ENCODE data around the gene LRRIQ1. TPM values are rescaled to one million over a fixed set of nuclear protein-coding genes. Genes with fewer than 3 reads are reported as not detected.
A peak's percentile ranks its signal among the peaks of the same experiment; 100 is the strongest.

Gene LRRIQ1
- total RNA-seq, 1 donor: 1.5 TPM

- TF ChIP-seq CTCF (IDR thresholded peaks at IDR 0.05; ENCODE audit: insufficient read depth, low read length): no peak
- DNase-seq (ENCODE audit: low read depth): no peak
- H3K4me3 ChIP-seq (ENCODE audit: low read depth, low read length): no peak overlapping the region
These were observed 121.0 kb downstream of the LRRIQ1 start for GRCh38 chr12:85157035-85157603.

- TF ChIP-seq CTCF (IDR thresholded peaks at IDR 0.05; ENCODE audit: insufficient read depth, low read length): no peak
- DNase-seq (ENCODE audit: low read depth): no peak
- no peak overlapping the region for H3K4me3 ChIP-seq (ENCODE audit: low read depth, low read length)
These were observed 127.7 kb downstream of the LRRIQ1 start for GRCh38 chr12:85163752-85164321.

- H3K4me3 ChIP-seq (ENCODE audit: low read depth, low read length): no peak overlapping the region
- peak; percentile 76 for DNase-seq (ENCODE audit: low read depth)
- TF ChIP-seq CTCF (IDR thresholded peaks at IDR 0.05; ENCODE audit: insufficient read depth, low read length): no peak
These were observed 143.6 kb downstream of the LRRIQ1 start for GRCh38 chr12:85179680-85180270.

- peak; percentile 16 for DNase-seq (ENCODE audit: low read depth)
- no peak overlapping the region for H3K4me3 ChIP-seq (ENCODE audit: low read depth, low read length)
- TF ChIP-seq CTCF (IDR thresholded peaks at IDR 0.05; ENCODE audit: insufficient read depth, low read length): no peak
These were observed 146.5 kb downstream of the LRRIQ1 start for GRCh38 chr12:85182699-85183098.

GRCh38 chr12:85183855-85184254, 147.7 kb downstream of the LRRIQ1 start:
- no peak for DNase-seq (ENCODE audit: low read depth)

GRCh38 chr12:85186236-85186635, 150.1 kb downstream of the LRRIQ1 start:
- TF ChIP-seq CTCF (IDR thresholded peaks at IDR 0.05; ENCODE audit: insufficient read depth, low read length): no peak
- no peak for DNase-seq (ENCODE audit: low read depth)
- no peak overlapping the region for H3K4me3 ChIP-seq (ENCODE audit: low read depth, low read length)

More at GRCh38 chr12:85183855-85184254, 147.7 kb downstream of the LRRIQ1 start:
- H3K4me3 ChIP-seq (ENCODE audit: low read depth, low read length): no peak overlapping the region
- no peak for TF ChIP-seq CTCF (IDR thresholded peaks at IDR 0.05; ENCODE audit: insufficient read depth, low read length)

All from fibroblast of the aortic adventitia (primary cell).